ENCODE measurements around the gene CXCR5.
A peak's percentile ranks its signal among the peaks of the same experiment; 100 is the strongest.

Gene CXCR5

DNA sequence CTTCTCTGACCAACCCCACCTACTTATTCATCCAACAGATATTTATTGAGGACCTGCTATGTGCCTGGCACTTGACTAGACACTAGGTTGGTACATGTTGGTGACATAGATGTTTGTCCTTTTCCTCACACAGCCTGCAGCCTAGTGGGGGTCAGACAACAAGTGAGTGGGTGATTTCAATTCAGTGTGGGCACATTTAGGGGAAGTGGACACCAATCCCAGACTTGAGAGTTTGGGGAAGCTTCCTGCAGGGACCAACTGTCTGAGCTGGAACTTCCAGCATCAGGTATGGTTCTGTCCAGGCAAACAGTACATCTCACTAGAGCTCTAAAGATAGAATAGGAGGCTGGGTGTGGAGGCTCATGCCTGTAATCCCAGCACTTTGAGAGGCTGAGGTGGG lies 47.9 kb downstream of the CXCR5 start:
- no peak overlapping the region for H3K27ac ChIP-seq (ENCODE audit: low read length)
- no peaks in the 10 kb centered on the region for H3K27me3 ChIP-seq (ENCODE audit: control insufficient read depth in 1 of 2, insufficient read depth in 2 of 2, low read length in 2 of 2)
- no peaks in the 10 kb centered on the region for H3K36me3 ChIP-seq (ENCODE audit: control insufficient read depth in 2 of 2, insufficient read depth in 2 of 2, low read length in 2 of 2)
- no peak overlapping the region for H3K9ac ChIP-seq (ENCODE audit: low read length in 2 of 2)
- H3K4me3 ChIP-seq (ENCODE audit: low read length in 2 of 2), result no peak overlapping the region
- H3K4me1 ChIP-seq (ENCODE audit: control insufficient read depth, insufficient read depth, low read length), result peaks cover 43% of the 10 kb centered on the region
- H3K9me3 ChIP-seq (ENCODE audit: control insufficient read depth in 2 of 2, low read length in 2 of 2), result no peaks in the 10 kb centered on the region

DNA sequence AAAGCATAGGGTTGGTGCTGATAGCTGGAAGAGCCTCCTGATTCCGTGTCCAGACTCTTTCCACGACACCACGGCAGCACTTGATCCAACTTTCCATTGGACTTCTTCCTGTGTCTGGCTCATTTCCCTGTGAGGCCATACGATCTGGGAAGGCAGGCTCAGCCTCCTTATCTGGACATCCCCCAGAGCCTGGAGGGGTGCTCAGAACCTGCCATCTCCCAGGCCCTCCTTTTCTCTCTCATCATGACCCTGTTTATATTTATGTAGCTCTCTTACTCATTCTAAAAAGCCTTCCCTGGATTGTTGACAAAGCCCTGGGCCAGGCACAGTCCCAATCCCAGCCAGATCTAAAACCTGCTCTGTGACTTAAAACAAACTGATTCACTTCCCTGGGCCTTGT lies 49.8 kb downstream of the CXCR5 start:
- Histone ChIP-seq H3K9ac (ENCODE audit: low read length in 2 of 2) (peak overlapping the region; percentile 23 to 36), H3K27me3 (ENCODE audit: control insufficient read depth in 1 of 2, insufficient read depth in 2 of 2, low read length in 2 of 2) (no peaks in the 10 kb centered on the region), H3K9me3 (ENCODE audit: control insufficient read depth in 2 of 2, low read length in 2 of 2) (no peaks in the 10 kb centered on the region), H3K36me3 (ENCODE audit: control insufficient read depth in 2 of 2, insufficient read depth in 2 of 2, low read length in 2 of 2) (no peaks in the 10 kb centered on the region), H3K4me3 (ENCODE audit: low read length in 2 of 2) (peak overlapping the region in 1 of 2 donors; percentile 40), H3K27ac (ENCODE audit: low read length) (peak overlapping the region; percentile 80), H3K4me1 (ENCODE audit: control insufficient read depth, insufficient read depth, low read length) (peaks cover 25% of the 10 kb centered on the region)

DNA sequence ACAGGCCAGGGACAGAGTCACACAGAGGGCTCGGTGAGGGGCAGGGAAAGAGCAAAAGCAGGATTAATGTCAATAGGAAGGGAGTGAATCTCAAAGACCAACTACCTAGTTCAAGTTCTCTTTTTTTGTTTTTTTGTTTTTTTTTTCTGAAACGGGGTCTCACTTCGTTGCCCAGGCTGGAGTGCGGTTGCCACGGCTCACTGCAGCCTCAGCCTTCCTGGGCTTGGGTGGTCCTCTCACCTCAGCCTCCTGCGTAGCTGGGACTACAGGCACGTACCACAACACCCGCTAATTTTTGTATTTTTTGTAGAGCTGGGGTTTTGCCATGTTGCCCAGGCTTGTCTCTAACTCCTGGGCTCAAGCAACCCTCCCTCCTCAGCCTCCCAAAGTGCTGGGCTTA lies 51.7 kb downstream of the CXCR5 start:
- H3K9me3 ChIP-seq (ENCODE audit: control insufficient read depth in 2 of 2, low read length in 2 of 2), result no peaks in the 10 kb centered on the region
- H3K27ac ChIP-seq (ENCODE audit: low read length), result no peak overlapping the region
- no peaks in the 10 kb centered on the region for H3K36me3 ChIP-seq (ENCODE audit: control insufficient read depth in 2 of 2, insufficient read depth in 2 of 2, low read length in 2 of 2)
- peaks cover 14% of the 10 kb centered on the region for H3K4me1 ChIP-seq (ENCODE audit: control insufficient read depth, insufficient read depth, low read length)
- H3K9ac ChIP-seq (ENCODE audit: low read length in 2 of 2), result no peak overlapping the region
- H3K27me3 ChIP-seq (ENCODE audit: control insufficient read depth in 1 of 2, insufficient read depth in 2 of 2, low read length in 2 of 2), result no peaks in the 10 kb centered on the region
- H3K4me3 ChIP-seq (ENCODE audit: low read length in 2 of 2), result no peak overlapping the region

DNA sequence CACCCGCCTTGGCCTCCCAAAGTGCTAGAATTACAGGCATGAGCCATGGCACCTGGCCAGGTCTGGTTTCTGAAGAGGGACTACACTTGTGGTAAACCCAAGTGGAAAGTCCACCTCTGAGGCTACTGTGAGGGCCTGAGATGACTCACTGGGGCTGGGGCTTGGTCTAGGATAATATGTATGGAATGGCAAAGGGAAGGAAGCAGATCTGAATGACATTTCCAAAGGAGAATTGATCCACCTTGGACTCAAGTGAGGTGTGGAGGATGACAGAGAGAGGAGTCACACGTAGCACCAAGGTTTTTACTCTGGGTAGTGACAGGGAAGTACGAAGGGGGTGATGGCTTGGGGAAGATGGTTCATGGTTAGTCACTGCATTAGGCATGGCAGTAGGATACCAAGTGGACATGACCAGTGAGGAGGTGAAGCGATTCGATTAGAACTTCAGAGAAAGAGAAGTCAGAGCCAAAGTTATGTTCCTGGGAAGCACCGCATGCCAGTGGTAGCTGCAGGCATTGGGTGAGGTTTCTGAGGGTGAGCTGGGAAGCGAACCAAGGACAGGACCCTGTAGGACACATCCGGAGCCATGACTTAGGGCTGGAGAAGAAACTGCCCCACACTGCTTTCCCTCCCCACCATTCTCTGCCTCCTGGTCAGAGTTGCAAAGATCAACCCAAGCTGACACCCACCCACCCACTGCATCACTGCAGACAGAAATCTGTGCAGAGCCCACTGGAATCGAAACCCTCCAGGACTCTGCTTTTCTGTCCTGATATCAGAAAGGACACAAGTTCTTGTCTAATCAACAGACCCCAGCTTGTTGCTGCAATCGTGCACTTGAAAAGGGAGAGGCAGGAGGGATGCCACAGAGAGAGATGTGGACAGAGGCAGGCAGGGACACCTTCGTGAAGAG lies 55.1 kb downstream of the CXCR5 start:
- H3K36me3 ChIP-seq (ENCODE audit: control insufficient read depth in 2 of 2, insufficient read depth in 2 of 2, low read length in 2 of 2), result no peaks in the 10 kb centered on the region
- no peak overlapping the region for H3K9ac ChIP-seq (ENCODE audit: low read length in 2 of 2)
- H3K4me1 ChIP-seq (ENCODE audit: control insufficient read depth, insufficient read depth, low read length), result no peaks in the 10 kb centered on the region
- no peak overlapping the region for H3K27ac ChIP-seq (ENCODE audit: low read length)
- no peak overlapping the region for H3K4me3 ChIP-seq (ENCODE audit: low read length in 2 of 2)
- H3K9me3 ChIP-seq (ENCODE audit: control insufficient read depth in 2 of 2, low read length in 2 of 2), result no peaks in the 10 kb centered on the region
- H3K27me3 ChIP-seq (ENCODE audit: control insufficient read depth in 1 of 2, insufficient read depth in 2 of 2, low read length in 2 of 2), result no peaks in the 10 kb centered on the region

DNA sequence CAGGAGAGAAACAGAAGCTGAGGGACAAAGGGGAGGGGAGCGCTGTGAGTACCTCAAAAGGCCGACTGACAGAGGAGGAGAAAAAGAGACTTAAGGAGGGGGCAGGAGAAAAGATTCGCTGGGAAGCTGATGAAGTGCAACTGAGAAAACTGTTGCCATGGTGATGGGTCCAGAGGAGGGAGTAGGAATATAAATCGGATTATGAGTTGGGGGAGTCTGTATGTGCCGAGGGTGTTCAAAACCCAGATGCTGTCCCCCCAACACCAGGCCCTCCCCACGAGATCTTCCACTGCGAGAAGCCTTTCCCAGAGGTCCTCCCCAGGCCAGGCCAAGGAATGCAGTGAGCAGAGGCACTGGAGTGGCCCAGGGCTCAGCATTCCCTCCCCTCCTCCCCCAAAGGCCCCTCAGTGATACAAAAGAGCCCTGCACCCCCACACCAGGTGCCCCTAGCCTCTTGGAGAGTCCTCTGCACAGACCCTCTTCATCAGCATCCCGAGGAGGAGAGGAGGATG lies 55.8 kb downstream of the CXCR5 start:
- Histone ChIP-seq H3K9me3 (ENCODE audit: control insufficient read depth in 2 of 2, low read length in 2 of 2) (no peaks in the 10 kb centered on the region), H3K27me3 (ENCODE audit: control insufficient read depth in 1 of 2, insufficient read depth in 2 of 2, low read length in 2 of 2) (no peaks in the 10 kb centered on the region), H3K9ac (ENCODE audit: low read length in 2 of 2) (no peak overlapping the region), H3K36me3 (ENCODE audit: control insufficient read depth in 2 of 2, insufficient read depth in 2 of 2, low read length in 2 of 2) (no peaks in the 10 kb centered on the region), H3K4me1 (ENCODE audit: control insufficient read depth, insufficient read depth, low read length) (no peaks in the 10 kb centered on the region), H3K27ac (ENCODE audit: low read length) (no peak overlapping the region), H3K4me3 (ENCODE audit: low read length in 2 of 2) (no peak overlapping the region)

DNA sequence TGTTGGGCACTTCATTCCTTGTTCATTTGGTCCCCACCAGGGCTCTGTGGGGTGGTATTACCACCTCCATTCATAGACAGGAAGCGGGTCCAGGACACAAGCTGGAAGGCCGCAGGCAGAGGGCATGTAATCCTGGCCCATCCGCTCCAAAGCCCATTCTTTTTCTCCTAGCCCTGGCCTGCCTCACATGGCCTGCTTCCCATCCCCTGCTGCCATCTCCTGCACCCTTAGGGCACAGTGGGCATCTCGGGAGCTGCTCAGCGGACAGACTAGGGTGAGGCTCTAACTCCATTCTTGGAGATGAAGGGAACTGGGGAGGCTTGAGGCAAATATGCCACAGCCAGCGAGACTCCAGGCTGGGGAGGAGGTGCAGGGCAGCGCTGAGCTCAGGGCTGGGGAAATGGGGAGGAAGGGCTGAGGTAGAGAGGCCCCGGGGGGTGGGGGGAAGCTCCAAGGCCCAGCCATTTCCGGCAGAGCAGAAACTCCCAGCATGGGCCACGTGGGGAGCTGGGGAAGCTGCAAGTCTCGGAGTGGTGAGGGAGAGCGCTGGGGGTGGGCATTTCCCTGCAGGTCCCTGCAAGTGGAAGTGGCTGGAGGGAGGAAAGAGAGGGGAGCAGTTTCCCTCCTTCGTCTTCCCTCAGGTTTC lies 56.4 kb downstream of the CXCR5 start:
- Histone ChIP-seq H3K36me3 (ENCODE audit: control insufficient read depth in 2 of 2, insufficient read depth in 2 of 2, low read length in 2 of 2) (no peaks in the 10 kb centered on the region), H3K27me3 (ENCODE audit: control insufficient read depth in 1 of 2, insufficient read depth in 2 of 2, low read length in 2 of 2) (no peaks in the 10 kb centered on the region), H3K27ac (ENCODE audit: low read length) (no peak overlapping the region), H3K9me3 (ENCODE audit: control insufficient read depth in 2 of 2, low read length in 2 of 2) (no peaks in the 10 kb centered on the region), H3K4me1 (ENCODE audit: control insufficient read depth, insufficient read depth, low read length) (no peaks in the 10 kb centered on the region), H3K4me3 (ENCODE audit: low read length in 2 of 2) (no peak overlapping the region), H3K9ac (ENCODE audit: low read length in 2 of 2) (no peak overlapping the region)

DNA sequence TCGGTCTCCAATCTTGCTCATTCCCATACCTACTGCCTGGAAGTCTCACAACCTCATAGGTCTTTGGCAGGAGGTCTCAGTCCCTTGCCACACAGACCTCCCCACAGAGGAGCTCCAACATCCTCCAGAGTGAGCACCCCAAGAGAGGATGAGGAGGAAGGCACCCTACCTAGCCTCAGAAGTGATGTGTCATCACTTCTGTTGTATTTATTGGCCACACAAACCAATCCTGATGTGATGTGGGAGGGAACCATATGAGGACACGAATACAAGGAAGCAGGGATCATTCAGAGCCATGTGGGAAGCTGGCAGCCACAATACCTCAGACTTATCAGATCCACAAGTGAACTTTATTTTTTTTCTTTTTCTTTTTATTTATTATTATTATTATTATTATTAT lies 63.4 kb downstream of the CXCR5 start:
- no peaks in the 10 kb centered on the region for H3K36me3 ChIP-seq (ENCODE audit: control insufficient read depth in 2 of 2, insufficient read depth in 2 of 2, low read length in 2 of 2)
- H3K4me1 ChIP-seq (ENCODE audit: control insufficient read depth, insufficient read depth, low read length), result no peaks in the 10 kb centered on the region
- H3K9me3 ChIP-seq (ENCODE audit: control insufficient read depth in 2 of 2, low read length in 2 of 2), result no peaks in the 10 kb centered on the region
- no peak overlapping the region for H3K27ac ChIP-seq (ENCODE audit: low read length)
- no peak overlapping the region for H3K9ac ChIP-seq (ENCODE audit: low read length in 2 of 2)
- no peak overlapping the region for H3K4me3 ChIP-seq (ENCODE audit: low read length in 2 of 2)
- H3K27me3 ChIP-seq (ENCODE audit: control insufficient read depth in 1 of 2, insufficient read depth in 2 of 2, low read length in 2 of 2), result no peaks in the 10 kb centered on the region

Data from stomach smooth muscle (tissue), 2 donors.